ENCODE data around the gene SCAF1. TPM values are rescaled to one million over a fixed set of nuclear protein-coding genes. Genes with fewer than 3 reads are reported as not detected.
A peak's percentile ranks its signal among the peaks of the same experiment; 100 is the strongest.

The SCAF1 gene
- total RNA-seq, 1 donor from 2014 or later = 38.8 TPM

- peaks cover 68% of the 10 kb centered on the region for H3K4me1 ChIP-seq
- peak overlapping the region; percentile 51 for H3K4me3 ChIP-seq
- intact Hi-C loops (cut with micrococcal nuclease) = no loop called here
Observed at GRCh38 chr19:49680421-49681351, 38.7 kb downstream of the SCAF1 start.

GRCh38 chr19:49681830-49682229 is 39.8 kb downstream of the SCAF1 start:
- TF ChIP-seq CTCF (IDR thresholded peaks at IDR 0.05; ENCODE audit: borderline replicate concordance) = no peak
- no peak for DNase-seq
- no peak overlapping the region for H3K27ac ChIP-seq (replicated peaks)

More at GRCh38 chr19:49680421-49681351, 38.7 kb downstream of the SCAF1 start:
- TF ChIP-seq CTCF (IDR thresholded peaks at IDR 0.05; ENCODE audit: borderline replicate concordance) = peak; percentile 100
- H3K27ac ChIP-seq (replicated peaks) = peak overlapping the region; percentile 97
- no peaks in the 10 kb centered on the region for H3K9me3 ChIP-seq (replicated peaks)
- no peaks in the 10 kb centered on the region for H3K27me3 ChIP-seq (ENCODE audit: low read depth)
- DNase-seq = peak; percentile 90
- H3K36me3 ChIP-seq = peaks cover 49% of the 10 kb centered on the region

DNA sequence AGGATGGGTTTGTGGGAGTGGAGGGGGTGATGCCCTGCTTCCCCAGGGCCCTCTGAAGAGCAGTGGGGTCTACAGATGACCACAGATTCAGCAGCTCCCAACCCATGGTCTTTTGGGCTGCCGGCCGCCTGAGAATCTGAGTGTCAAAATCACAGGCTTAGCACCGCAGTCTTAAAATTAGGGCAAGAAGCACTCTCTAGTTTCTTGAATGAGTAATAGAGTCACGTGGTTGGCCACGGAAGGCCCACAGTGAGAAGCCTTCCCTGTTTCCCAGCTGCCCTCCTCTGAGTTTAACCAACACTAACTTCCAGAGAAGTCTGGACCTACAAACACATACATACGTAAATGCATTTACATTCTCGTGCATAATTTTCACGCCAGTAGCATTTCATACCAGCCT is 40.3 kb downstream of the SCAF1 start:
- Histone ChIP-seq H3K9me3 (replicated peaks) (no peaks in the 10 kb centered on the region), H3K36me3 (peaks cover 63% of the 10 kb centered on the region), H3K4me1 (peaks cover 75% of the 10 kb centered on the region), H3K27ac (replicated peaks) (no peak overlapping the region), H3K4me3 (no peak overlapping the region), H3K27me3 (ENCODE audit: low read depth) (no peaks in the 10 kb centered on the region)
- DNase-seq = no peak
- TF ChIP-seq CTCF (IDR thresholded peaks at IDR 0.05; ENCODE audit: borderline replicate concordance) = no peak
- intact Hi-C loops (cut with micrococcal nuclease) = no loop called here

More at GRCh38 chr19:49681830-49682229, 39.8 kb downstream of the SCAF1 start:
- H3K27me3 ChIP-seq (ENCODE audit: low read depth) = no peaks in the 10 kb centered on the region
- H3K4me3 ChIP-seq = no peak overlapping the region
- H3K9me3 ChIP-seq (replicated peaks) = no peaks in the 10 kb centered on the region
- intact Hi-C loops (cut with micrococcal nuclease) = no loop called here
- peaks cover 59% of the 10 kb centered on the region for H3K36me3 ChIP-seq
- H3K4me1 ChIP-seq = peaks cover 73% of the 10 kb centered on the region

GRCh38 chr19:49683814-49684250 is 41.8 kb downstream of the SCAF1 start:
- H3K4me1 ChIP-seq = peaks cover 74% of the 10 kb centered on the region
- no peak overlapping the region for H3K4me3 ChIP-seq
- H3K27ac ChIP-seq (replicated peaks) = no peak overlapping the region
- H3K27me3 ChIP-seq (ENCODE audit: low read depth) = no peaks in the 10 kb centered on the region
- peaks cover 74% of the 10 kb centered on the region for H3K36me3 ChIP-seq
- no peak for TF ChIP-seq CTCF (IDR thresholded peaks at IDR 0.05; ENCODE audit: borderline replicate concordance)
- no peak for DNase-seq
- H3K9me3 ChIP-seq (replicated peaks) = no peaks in the 10 kb centered on the region
- intact Hi-C loops (cut with micrococcal nuclease) = no loop called here

DNA sequence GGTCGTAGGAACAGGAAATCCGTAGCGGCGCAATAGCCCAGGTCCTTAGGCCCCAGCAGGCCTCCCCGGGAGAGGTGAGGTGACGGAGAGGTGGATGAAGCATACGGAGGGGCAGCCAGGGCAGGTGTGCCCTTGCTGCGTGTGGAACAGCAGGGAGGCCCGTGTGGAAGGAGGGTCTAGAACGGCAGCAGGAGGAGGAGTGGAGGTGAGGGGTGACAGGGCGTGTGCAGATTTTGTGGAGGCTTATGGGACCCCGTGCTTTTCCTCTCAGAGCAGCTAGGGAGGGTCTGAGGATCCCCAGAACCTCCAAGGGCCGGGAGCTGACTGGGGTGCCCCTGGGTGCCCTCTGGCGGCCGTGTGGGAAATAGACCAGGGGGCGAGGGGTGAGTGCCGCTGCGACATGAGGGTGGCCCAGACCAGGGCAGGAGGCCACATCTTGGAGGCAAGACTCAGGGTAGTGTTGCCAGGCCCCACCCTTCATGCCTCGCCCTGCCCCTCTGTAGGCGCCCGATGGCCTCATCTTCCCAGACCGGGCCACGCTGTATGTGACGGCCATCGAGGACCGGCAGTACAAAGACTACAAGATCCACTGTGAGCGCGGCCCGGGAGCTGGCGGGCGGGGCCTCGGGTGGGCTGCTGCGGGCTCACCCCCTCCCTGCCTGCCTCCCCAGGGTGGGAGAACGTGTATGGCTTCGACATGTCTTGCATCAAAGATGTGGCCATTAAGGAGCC is 42.4 kb downstream of the SCAF1 start:
- DNase-seq = no peak
- H3K27ac ChIP-seq (replicated peaks) = peak overlapping the region; percentile 12
- TF ChIP-seq CTCF (IDR thresholded peaks at IDR 0.05; ENCODE audit: borderline replicate concordance) = peak; percentile 41

More for the DNA sequence above, 42.4 kb downstream of the SCAF1 start:
- H3K9me3 ChIP-seq (replicated peaks) = no peaks in the 10 kb centered on the region
- H3K4me1 ChIP-seq = peaks cover 74% of the 10 kb centered on the region
- intact Hi-C loops (cut with micrococcal nuclease) = no loop called here
- H3K4me3 ChIP-seq = no peak overlapping the region
- peaks cover 74% of the 10 kb centered on the region for H3K36me3 ChIP-seq
- H3K27me3 ChIP-seq (ENCODE audit: low read depth) = peaks cover 2% of the 10 kb centered on the region
